ENCODE data around the gene RPS2.

DNA sequence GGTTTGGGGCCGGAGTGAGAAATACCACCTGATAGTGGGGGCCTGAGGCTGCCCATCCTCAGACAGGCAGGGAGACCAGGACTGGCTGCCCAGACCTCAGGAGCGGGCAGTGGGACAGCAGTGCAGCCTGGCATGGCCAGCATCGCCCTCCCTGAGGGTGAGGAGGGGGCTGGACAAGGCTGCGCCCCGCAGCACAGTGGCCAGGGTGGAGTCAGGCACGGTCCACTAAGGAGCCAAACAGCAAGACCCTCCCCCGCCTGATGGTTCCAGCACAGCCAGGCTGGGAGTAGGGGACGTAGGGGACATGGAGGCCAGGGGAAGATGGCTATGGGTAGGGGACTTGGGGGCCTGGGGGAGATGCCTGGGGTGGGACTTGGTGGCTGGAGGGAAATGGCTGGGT is 41.7 kb upstream of the RPS2 start:
- TF ChIP-seq, protein P1, sequence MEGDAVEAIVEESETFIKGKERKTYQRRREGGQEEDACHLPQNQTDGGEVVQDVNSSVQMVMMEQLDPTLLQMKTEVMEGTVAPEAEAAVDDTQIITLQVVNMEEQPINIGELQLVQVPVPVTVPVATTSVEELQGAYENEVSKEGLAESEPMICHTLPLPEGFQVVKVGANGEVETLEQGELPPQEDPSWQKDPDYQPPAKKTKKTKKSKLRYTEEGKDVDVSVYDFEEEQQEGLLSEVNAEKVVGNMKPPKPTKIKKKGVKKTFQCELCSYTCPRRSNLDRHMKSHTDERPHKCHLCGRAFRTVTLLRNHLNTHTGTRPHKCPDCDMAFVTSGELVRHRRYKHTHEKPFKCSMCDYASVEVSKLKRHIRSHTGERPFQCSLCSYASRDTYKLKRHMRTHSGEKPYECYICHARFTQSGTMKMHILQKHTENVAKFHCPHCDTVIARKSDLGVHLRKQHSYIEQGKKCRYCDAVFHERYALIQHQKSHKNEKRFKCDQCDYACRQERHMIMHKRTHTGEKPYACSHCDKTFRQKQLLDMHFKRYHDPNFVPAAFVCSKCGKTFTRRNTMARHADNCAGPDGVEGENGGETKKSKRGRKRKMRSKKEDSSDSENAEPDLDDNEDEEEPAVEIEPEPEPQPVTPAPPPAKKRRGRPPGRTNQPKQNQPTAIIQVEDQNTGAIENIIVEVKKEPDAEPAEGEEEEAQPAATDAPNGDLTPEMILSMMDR (IDR thresholded peaks at IDR 0.05; ENCODE audit: insufficient read depth, low read length, poor library complexity, severe bottlenecking) = no peak
- TF ChIP-seq EZH2phosphoT487 (conservative IDR thresholded peaks at IDR 0.05; ENCODE audit: low read length) = no peak
